CD14-positive monocyte (primary cell): ENCODE measurements around the gene G6PC1. TPM values are rescaled to one million over a fixed set of nuclear protein-coding genes. Genes with fewer than 3 reads are reported as not detected.

Experiments used
- DNase-seq, 3 donors: peaks; one replicate each; pipeline ENCODE4 v3.0.0-alpha.2; 2011 to 2022
- H2AFZ ChIP-seq: 2 replicates; pipeline ENCODE4 v1.6.0; 2012; ENCODE audit warnings: mild to moderate bottlenecking, low read depth, low read length, inconsistent platforms; ENCODE audit not compliant: insufficient read depth, poor library complexity, severe bottlenecking
- H3K27ac ChIP-seq, 2 donors: 1 replicate in 1 of 2; 2 replicates in 1 of 2; pipeline ENCODE4 v1.5.1; 2012 to 2013; ENCODE audit warnings: low read length in 2 of 2, control low read depth in 1 of 2, inconsistent platforms in 1 of 2, low read depth in 1 of 2, mild to moderate bottlenecking in 1 of 2
- H3K27me3 ChIP-seq, 2 donors: one replicate each; pipeline versions ENCODE4 v1.6.0 to v1.6.1; 2011 to 2013; ENCODE audit warnings: low read length in 2 of 2; ENCODE audit not compliant: control insufficient read depth in 2 of 2, insufficient read depth in 2 of 2
- H3K36me3 ChIP-seq, 2 donors: replicated peaks in 1 of 2; 1 replicate in 1 of 2; 2 replicates in 1 of 2; pipeline versions ENCODE4 v1.5.1 to v1.6.1; 2012 to 2013; ENCODE audit warnings: low read length in 2 of 2, control low read depth in 1 of 2, inconsistent platforms in 1 of 2, mild to moderate bottlenecking in 1 of 2; ENCODE audit not compliant: insufficient read depth in 2 of 2, control insufficient read depth in 1 of 2
- H3K4me1 ChIP-seq, 2 donors: 1 replicate in 1 of 2; 2 replicates in 1 of 2; pipeline versions ENCODE4 v1.5.1 to v1.6.1; 2012 to 2013; ENCODE audit warnings: low read length in 2 of 2, control low read depth in 1 of 2, inconsistent platforms in 1 of 2, mild to moderate bottlenecking in 1 of 2, moderate library complexity in 1 of 2; ENCODE audit not compliant: insufficient read depth in 2 of 2, control insufficient read depth in 1 of 2
- H3K4me2 ChIP-seq: replicated peaks from 2 replicates; pipeline ENCODE3; 2012; ENCODE audit warnings: low read length, moderate library complexity, mild to moderate bottlenecking; ENCODE audit not compliant: poor library complexity, severe bottlenecking; ENCODE audit errors: extremely low read depth
- H3K4me3 ChIP-seq, 3 experiments: fragments of 200-600 bp in 1 of 3; sonication (generic) in 1 of 3; replicated peaks in 1 of 3; 1 replicate in 2 of 3; 2 replicates in 1 of 3; pipeline ENCODE4 v1.5.1; 2011 to 2013; ENCODE audit warnings: low read length in 3 of 3, mild to moderate bottlenecking in 3 of 3, control low read depth in 2 of 3, low read depth in 2 of 3, inconsistent platforms in 1 of 3, moderate library complexity in 1 of 3
- H3K79me2 ChIP-seq: 2 replicates; pipeline ENCODE4 v1.6.0; 2012; ENCODE audit warnings: mild to moderate bottlenecking, control low read depth, inconsistent platforms, low read length, moderate library complexity; ENCODE audit not compliant: insufficient read depth
- H3K9ac ChIP-seq: 2 replicates; pipeline ENCODE4 v1.6.0; 2017; ENCODE audit warnings: low read length, mild to moderate bottlenecking; ENCODE audit not compliant: insufficient read depth, poor library complexity, severe bottlenecking
- H3K9me3 ChIP-seq, 2 donors: replicated peaks in 1 of 2; 1 replicate in 1 of 2; 2 replicates in 1 of 2; pipeline versions ENCODE4 v1.5.1 to v1.6.1; 2012 to 2013; ENCODE audit warnings: low read length in 2 of 2, control low read depth in 1 of 2; ENCODE audit not compliant: control insufficient read depth in 1 of 2, insufficient read depth in 1 of 2
- H4K20me1 ChIP-seq: 2 replicates; pipeline ENCODE4 v1.6.0; 2012; ENCODE audit warnings: mild to moderate bottlenecking, low read length, control low read depth, moderate library complexity; ENCODE audit not compliant: insufficient read depth
- H3K27ac Mint-ChIP-seq, 7 donors: one replicate each; pipeline ENCODE4 v1.8.0; 2020; ENCODE audit warnings: mild to moderate bottlenecking in 7 of 7, mixed read lengths in 7 of 7, moderate library complexity in 6 of 7, inconsistent platforms in 2 of 7
- H3K27me3 Mint-ChIP-seq, 3 donors: one replicate each; pipeline ENCODE4 v1.8.0; 2021 to 2022; ENCODE audit warnings: low read depth in 3 of 3, mild to moderate bottlenecking in 3 of 3, mixed read lengths in 3 of 3, moderate library complexity in 3 of 3, inconsistent platforms in 1 of 3
- H3K36me3 Mint-ChIP-seq, 2 donors: one replicate each; pipeline ENCODE4 v1.8.0; 2020; ENCODE audit warnings: mixed read lengths in 2 of 2, inconsistent platforms in 1 of 2, mild to moderate bottlenecking in 1 of 2
- H3K4me1 Mint-ChIP-seq: one replicate; pipeline ENCODE4 v1.8.0; 2020; ENCODE audit warnings: mild to moderate bottlenecking, mixed read lengths
- H3K4me3 Mint-ChIP-seq, 2 donors: one replicate each; pipeline ENCODE4 v1.8.0; 2020; ENCODE audit warnings: mild to moderate bottlenecking in 2 of 2, mixed read lengths in 2 of 2, moderate library complexity in 1 of 2
- H3K9me3 Mint-ChIP-seq, 7 donors: one replicate each; pipeline ENCODE4 v1.8.0; 2020 to 2022; ENCODE audit warnings: mixed read lengths in 7 of 7, mild to moderate bottlenecking in 6 of 7, moderate library complexity in 6 of 7, inconsistent platforms in 2 of 7
- WGBS: methylation state at CpG from one replicate; pipeline ENCODE4 v1.1.5; 2013; ENCODE audit warnings: missing lambda C conversion rate; ENCODE audit not compliant: insufficient coverage; 5-methylcytosine and 5-hydroxymethylcytosine counted together
- intact Hi-C, 2 donors: fragments of 100-400 bp; cut with micrococcal nuclease; formaldehyde crosslinking; loops; one replicate each; pipeline versions ENCODE4 v1.15.0 to v1.15.1; 2023
- polyA plus RNA-seq, 3 donors: library from polyadenylated mRNA; depleted of rRNA in 1 of 3; unstranded in 2 of 3; stranded (reverse) in 1 of 3; fragments of 300-500 nt in 2 of 3; fragments of >200 nt in 1 of 3; fragmentation: Illumina TruSeq in 2 of 3; gene quantifications; 1 replicate in 2 of 3; 2 replicates in 1 of 3; pipeline ENCODE4 v1.2.3, GENCODE V29; 2012 to 2021
- TF ChIP-seq, protein P1 (sequence below): fragments of 200-600 bp; IDR thresholded peaks from one replicate; pipeline ENCODE4 v1.8.0; 2022; ENCODE audit warnings: antibody characterized with exemption, mild to moderate bottlenecking

G6PC1 gene
- polyA plus RNA-seq, 3 donors: not detected

DNA sequence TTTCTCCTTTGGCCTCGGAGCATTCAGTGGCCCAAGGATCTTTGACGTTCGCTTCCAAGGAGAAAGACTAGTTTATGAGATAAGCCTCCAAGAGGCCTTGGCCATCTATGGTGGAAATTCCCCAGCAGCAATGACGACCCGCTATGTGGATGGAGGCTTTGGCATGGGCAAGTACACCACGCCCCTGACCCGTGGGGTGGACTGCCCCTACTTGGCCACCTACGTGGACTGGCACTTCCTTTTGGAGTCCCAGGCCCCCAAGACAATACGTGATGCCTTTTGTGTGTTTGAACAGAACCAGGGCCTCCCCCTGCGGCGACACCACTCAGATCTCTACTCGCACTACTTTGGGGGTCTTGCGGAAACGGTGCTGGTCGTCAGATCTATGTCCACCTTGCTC is 48.2 kb upstream of the G6PC1 start:
- no peaks in the 10 kb centered on the region for H4K20me1 ChIP-seq
- no peaks in the 10 kb centered on the region for H3K79me2 ChIP-seq
- H3K4me2 ChIP-seq: no peak overlapping the region
- H3K27me3 ChIP-seq: no peaks in the 10 kb centered on the region
- no peak overlapping the region for H3K27ac ChIP-seq
- Mint-ChIP-seq H3K4me1 (peaks cover 8% of the 10 kb centered on the region), H3K4me3 (no peak overlapping the region), H3K9me3 (peaks cover 0 to 1% (median 0%) of the 10 kb centered on the region in 7 donors), H3K36me3 (no peaks in the 10 kb centered on the region), H3K27ac (peak overlapping the region in 1 of 7 donors; percentile 16), H3K27me3 (peaks cover under 1 to 5% (median 5%) of the 10 kb centered on the region in 3 donors)
- no peak overlapping the region for H2AFZ ChIP-seq
- no peak for DNase-seq
- no peak overlapping the region for H3K9ac ChIP-seq
- no peak overlapping the region for H3K4me3 ChIP-seq
- 98% methylated on average over 15 of the region's 15 CpGs for WGBS
- H3K9me3 ChIP-seq: no peaks in the 10 kb centered on the region
- H3K4me1 ChIP-seq: peaks cover 4 to 11% of the 10 kb centered on the region in 2 donors
- TF ChIP-seq, protein P1, sequence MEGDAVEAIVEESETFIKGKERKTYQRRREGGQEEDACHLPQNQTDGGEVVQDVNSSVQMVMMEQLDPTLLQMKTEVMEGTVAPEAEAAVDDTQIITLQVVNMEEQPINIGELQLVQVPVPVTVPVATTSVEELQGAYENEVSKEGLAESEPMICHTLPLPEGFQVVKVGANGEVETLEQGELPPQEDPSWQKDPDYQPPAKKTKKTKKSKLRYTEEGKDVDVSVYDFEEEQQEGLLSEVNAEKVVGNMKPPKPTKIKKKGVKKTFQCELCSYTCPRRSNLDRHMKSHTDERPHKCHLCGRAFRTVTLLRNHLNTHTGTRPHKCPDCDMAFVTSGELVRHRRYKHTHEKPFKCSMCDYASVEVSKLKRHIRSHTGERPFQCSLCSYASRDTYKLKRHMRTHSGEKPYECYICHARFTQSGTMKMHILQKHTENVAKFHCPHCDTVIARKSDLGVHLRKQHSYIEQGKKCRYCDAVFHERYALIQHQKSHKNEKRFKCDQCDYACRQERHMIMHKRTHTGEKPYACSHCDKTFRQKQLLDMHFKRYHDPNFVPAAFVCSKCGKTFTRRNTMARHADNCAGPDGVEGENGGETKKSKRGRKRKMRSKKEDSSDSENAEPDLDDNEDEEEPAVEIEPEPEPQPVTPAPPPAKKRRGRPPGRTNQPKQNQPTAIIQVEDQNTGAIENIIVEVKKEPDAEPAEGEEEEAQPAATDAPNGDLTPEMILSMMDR: no peak
- H3K36me3 ChIP-seq: no peaks in the 10 kb centered on the region
- intact Hi-C loops: no loop called here

DNA sequence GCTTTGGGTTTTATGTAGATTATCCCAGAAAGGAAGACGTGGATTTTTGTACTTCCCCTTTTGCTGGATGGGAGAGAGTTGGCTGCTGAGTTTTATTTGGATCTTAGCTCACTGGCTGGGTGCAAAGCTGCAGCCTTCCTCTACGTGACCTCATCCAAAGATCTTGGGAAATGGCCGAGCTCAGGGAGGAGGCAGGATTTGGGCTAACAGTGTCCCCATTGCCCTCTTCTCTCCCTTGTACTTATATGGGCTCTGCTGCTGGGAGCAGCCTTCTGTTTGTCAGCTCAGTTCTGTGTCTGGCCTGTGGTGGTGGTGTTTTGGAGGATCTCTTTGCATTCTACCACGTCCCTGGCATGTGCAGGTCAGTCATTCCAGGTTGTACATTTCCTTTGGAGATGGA is 47.6 kb upstream of the G6PC1 start:
- 67% methylated on average over 3 of the region's 4 CpGs for WGBS
- no peaks in the 10 kb centered on the region for H4K20me1 ChIP-seq
- no peak overlapping the region for H3K9ac ChIP-seq
- peaks cover 0 to 8% of the 10 kb centered on the region in 2 donors for H3K4me1 ChIP-seq
- H3K79me2 ChIP-seq: no peaks in the 10 kb centered on the region
- peaks cover 0 to 5% (median 5%) of the 10 kb centered on the region in 3 donors for H3K27me3 Mint-ChIP-seq
- H3K4me2 ChIP-seq: no peak overlapping the region
- no peaks in the 10 kb centered on the region for H3K9me3 ChIP-seq
- intact Hi-C loops: no loop called here
- no peak overlapping the region for H3K4me3 Mint-ChIP-seq
- no peak overlapping the region for H2AFZ ChIP-seq
- DNase-seq: no peak
- H3K27ac ChIP-seq: no peak overlapping the region
- no peaks in the 10 kb centered on the region for H3K36me3 Mint-ChIP-seq
- no peaks in the 10 kb centered on the region for H3K36me3 ChIP-seq
- no peak overlapping the region for H3K4me3 ChIP-seq
- peaks cover 0 to 1% (median 0%) of the 10 kb centered on the region in 7 donors for H3K9me3 Mint-ChIP-seq
- TF ChIP-seq, protein P1: no peak
- peaks cover 6% of the 10 kb centered on the region for H3K4me1 Mint-ChIP-seq
- H3K27ac Mint-ChIP-seq: peak overlapping the region in 2 of 7 donors; percentile 21 to 44
- no peaks in the 10 kb centered on the region for H3K27me3 ChIP-seq
